ENCODE measurements around the gene GFAP.

GFAP gene

GRCh38 chr17:44903012-44903685 is 12.2 kb downstream of the GFAP start:
- in situ Hi-C loops (cut with HindIII; ENCODE audit: low sequenced_read_pairs), result no loop called here

DNA sequence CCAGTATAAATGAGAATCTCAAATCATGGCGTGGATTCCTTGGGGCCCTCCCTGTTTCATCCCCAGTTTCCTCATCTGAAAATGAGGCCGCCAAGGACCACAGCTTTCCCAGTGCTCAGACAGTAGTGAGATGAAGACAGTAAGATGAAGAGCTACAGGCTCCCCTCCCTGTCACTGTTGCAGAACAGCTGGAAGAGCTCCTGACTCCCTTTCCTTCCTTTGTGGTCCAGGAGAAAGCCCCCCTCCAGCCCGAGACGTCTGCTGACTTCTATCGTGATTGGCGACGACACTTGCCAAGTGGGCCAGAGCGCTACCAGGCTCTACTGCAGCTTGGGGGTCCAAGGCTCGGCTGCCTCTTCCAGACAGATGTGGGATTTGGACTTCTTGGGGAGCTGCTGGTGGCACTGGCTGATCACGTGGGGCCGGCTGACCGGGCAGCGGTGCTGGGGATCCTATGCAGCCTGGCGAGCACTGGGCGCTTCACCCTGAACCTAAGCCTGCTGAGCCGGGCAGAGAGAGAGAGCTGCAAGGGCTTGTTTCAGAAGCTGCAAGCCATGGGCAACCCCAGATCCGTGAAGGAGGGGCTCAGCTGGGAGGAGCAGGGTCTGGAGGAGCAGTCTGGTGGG is 13.1 kb downstream of the GFAP start:
- in situ Hi-C loops (cut with HindIII; ENCODE audit: low sequenced_read_pairs), result no loop called here

DNA sequence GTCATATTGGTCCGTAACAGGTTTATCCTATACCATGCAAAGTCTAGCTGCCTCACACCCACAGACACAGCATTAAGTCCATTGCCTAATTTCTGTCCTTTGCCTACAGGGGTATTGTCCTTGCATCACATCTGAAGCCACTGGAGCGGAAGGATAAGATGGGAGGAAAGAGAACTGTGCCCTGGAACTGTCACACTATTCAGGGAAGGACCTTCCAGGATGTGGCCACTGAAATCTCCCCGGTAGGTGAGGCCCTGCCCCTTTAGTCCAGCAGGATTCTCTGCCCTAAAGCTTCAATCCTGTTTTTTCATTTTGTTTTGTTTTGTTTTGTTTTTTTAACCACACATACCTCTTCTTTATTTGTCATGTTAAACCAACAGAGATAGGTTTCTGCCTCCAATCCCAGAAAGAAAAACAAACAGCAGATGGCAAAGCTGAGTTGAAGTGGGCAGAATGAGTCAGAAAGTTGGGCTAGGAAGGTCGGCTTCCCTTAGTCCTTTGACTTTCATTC is 13.8 kb downstream of the GFAP start:
- in situ Hi-C loops (cut with HindIII; ENCODE audit: low sequenced_read_pairs), result no loop called here

- in situ Hi-C loops (cut with HindIII; ENCODE audit: low sequenced_read_pairs), result no loop called here
Observed at GRCh38 chr17:44900894-44901293, 14.4 kb downstream of the GFAP start.

DNA sequence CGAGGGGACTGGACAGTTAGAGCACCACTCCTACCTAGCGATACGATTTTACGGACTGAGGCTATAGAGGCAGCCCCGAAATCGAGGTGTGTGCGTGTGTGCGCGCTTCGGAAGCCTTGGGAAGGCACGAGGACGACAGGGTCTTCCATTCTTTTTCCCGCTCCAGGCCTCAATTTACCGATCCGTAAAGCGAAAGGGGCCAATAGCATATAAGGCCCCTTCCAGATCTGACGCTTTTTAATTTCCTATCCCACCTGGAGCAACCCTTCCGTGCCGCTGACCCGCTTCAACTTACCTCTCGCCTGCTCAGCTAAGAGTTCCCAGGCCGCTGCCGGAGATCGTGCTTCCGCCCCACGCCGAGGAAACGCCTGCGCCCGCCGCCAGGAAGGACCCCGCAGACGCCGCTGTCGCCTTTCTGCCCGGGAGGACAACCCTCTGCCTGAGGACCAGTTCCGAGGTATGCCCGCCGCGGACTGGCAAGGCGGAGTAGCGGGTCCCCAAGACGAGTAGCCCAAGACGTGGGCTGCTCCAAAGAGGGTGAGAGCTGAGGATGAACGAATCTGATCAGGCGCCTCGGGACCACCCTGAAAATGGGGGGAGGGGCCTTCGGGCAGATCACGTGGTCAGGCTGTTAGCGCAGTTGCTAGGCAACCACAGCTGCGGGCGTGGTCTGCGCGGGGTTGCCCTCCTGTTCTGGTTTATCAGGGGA is 16.1 kb downstream of the GFAP start, which contains the start of gene EFTUD2:
EFTUD2 (minus strand) TSS at position 372 of the 709 bp plus-strand sequence. CDS start 4,924 bp downstream, outside the sequence.
- in situ Hi-C loops (cut with HindIII; ENCODE audit: low sequenced_read_pairs), result no loop called here

DNA sequence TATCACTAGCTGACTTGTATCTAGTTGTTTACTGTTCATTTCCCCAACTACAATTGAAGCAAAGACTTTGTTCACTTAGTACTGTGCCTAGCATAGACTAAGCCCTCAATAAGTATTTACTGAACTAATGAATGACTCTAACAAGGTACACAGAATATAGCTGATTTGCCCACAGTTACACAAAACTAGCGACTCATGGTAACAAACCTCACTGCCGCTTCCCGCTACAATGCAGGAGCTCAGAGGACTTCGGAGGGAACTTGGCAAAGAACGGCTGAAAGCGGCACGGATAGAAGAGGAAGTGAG is 16.6 kb downstream of the GFAP start:
- in situ Hi-C loops (cut with HindIII; ENCODE audit: low sequenced_read_pairs), result no loop called here

- in situ Hi-C loops (cut with HindIII; ENCODE audit: low sequenced_read_pairs), result no loop called here
Observed at GRCh38 chr17:44894642-44895041, 20.7 kb downstream of the GFAP start.

DNA sequence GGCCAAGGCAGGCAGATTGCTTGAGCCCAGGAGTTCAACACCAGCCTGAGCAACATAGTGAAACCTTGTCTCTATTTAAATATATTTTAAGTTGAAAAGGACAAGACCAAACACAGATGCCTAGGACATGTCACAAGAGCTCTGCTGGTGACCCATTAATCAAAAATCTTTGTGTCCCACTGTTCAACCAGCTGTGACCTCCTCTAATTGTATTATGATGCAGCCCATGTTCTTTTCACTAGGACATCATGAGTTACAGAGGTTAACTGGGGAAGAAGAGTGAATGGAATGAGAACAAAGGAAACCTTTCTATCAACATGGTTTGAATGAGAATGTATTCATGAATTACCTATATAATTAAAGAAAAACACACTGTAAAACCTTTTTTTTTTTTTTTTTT is 23.1 kb downstream of the GFAP start:
- in situ Hi-C loops (cut with HindIII; ENCODE audit: low sequenced_read_pairs), result no loop called here

DNA sequence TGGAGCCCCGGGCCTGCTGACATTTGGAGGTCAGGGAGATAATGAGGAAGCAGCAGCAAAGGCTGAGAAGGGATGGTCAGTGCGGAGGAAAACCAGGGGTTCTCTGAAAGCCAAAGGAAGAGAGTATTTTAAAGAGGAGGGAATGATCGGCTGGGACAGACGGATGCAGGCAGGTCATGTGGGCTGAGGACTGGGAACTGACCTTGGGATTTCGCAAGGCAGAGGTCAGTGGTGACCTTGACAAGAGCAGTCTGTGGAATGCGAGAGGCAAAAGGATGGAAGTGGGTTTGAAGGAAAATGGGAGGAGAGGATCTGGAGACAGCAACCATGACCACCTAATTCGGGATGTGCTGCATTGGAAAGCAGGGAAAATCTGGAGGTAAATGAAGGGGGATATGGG is 26.3 kb downstream of the GFAP start:
- in situ Hi-C loops (cut with HindIII; ENCODE audit: low sequenced_read_pairs), result no loop called here

DNA sequence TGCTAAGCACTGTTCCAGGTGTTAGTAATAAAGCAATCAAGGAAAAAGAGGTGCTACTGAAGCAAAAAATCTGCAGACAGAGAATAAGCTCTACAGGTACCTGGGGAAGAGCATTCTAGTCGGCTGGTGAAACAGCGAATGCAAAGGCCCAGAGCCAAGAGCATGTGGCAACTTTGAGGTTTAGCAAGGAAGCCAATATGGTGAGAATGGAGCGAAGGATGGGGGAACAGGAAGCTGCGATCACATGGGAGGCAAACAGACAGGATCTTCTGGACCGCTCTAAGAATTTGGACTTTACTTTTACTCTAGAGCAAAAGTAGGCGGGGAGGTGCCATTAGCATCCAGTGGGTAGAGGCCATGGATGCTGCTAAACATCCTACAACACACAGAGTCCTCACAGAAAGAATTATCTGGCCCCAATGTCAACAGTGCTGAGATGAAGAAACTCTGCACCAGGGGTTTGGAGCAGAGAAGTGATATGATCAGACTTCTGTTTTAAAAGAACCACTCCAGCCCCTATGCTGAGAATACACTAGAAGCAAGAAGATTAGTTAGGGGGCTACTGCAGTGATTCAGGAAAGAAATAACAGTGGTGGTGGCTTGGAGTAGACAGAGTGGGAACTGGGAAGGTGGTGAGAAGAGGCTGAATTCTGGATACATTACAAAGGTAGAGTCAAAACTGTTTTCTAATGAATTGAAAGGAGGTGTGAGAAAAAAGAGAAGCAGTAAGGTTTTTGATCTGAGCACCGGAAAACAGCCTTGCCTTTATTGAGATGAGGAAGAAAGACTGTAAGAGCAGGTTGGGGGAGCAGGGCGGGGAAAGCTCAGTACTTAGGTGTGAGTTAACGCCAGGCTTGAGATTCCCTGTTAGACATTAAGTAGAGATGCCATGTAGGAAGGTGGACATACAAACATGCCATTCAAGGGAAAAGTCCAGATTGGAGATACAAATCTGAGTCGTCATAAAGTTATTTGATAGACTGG is 27.0 kb downstream of the GFAP start:
- in situ Hi-C loops (cut with HindIII; ENCODE audit: low sequenced_read_pairs), result no loop called here

GRCh38 chr17:44887016-44887415 is 28.3 kb downstream of the GFAP start:
- in situ Hi-C loops (cut with HindIII; ENCODE audit: low sequenced_read_pairs), result no loop called here

DNA sequence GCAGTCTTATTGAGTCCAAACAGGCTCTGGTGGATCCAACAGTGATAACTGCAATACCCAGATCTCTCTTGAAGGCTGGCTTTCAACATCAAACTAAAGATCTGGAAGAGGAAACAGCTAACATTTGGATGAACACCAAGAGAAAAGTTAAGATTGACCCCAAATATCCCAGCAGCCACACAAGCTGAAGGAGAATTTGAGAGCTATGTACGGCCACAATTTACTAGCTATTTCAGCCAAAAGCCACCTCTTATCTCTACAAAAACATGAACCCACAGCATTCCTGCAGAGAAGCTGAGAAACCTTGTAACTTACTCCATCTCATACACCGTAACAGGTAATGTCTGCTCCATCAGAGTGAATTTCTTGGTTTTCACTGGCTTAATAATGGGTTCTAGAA is 30.4 kb downstream of the GFAP start:
- in situ Hi-C loops (cut with HindIII; ENCODE audit: low sequenced_read_pairs), result no loop called here

GRCh38 chr17:44881145-44881544 is 34.2 kb downstream of the GFAP start:
- in situ Hi-C loops (cut with HindIII; ENCODE audit: low sequenced_read_pairs), result no loop called here

DNA sequence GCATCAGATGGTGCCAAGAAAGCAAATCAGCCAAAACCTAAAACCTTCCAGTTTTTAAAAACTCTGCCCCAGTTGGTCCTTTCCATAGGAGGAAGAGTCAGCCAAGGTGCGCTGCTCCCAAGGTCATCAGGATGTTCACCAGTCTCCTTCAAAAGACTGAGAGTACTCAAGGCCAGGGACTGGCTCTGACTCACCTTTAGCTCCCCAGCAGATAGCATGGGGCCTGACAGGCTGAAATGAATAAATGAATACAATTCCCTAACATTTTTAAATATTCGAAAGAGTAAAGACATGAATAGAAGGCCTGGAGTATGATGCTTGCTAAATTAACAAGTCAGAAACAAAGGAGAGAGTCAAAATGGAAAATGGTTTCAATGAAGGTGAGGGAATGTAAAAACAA is 35.2 kb downstream of the GFAP start:
- in situ Hi-C loops (cut with HindIII; ENCODE audit: low sequenced_read_pairs), result no loop called here

DNA sequence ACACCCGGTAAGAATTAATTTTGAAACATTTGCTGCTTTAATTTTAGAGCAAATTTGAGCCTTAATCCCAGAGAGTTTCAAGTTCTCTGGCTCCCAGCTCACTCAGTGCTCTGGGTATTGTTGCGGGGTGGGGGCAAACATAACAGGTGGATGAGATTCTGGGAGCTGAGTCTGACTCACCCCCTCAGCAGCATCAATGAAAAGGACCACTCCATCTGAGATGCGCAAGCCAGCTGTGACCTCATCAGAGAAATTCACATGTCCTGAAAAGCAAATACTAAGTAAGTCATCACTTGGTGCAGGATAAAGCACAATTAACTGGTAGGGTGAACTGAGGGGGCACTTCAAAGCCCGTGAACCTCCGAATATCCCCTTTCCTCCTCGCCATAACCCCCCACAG is 35.9 kb downstream of the GFAP start:
- in situ Hi-C loops (cut with HindIII; ENCODE audit: low sequenced_read_pairs), result no loop called here

GRCh38 chr17:44878627-44879221 is 36.6 kb downstream of the GFAP start:
- in situ Hi-C loops (cut with HindIII; ENCODE audit: low sequenced_read_pairs), result no loop called here

DNA sequence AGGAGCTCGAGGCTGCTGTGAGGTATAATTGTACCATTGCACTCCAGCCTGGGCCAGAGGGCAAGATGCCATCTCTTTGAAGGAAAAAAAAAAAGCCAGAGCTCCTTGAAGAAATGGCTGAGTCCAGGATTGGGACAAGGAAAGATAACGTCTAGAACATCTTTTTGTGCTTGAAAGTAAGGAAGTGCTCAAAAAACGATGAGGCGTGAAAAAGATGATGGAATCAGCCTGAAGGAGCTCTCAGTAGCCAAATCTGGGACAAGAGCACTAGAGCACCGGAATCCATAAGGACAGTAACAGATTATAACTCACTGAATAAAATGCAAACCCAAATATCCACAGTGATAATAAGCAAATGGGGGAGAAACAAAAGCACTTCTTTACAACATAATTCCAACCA is 38.2 kb downstream of the GFAP start:
- in situ Hi-C loops (cut with HindIII; ENCODE audit: low sequenced_read_pairs), result no loop called here

GRCh38 chr17:44875761-44876160 is 39.5 kb downstream of the GFAP start:
- in situ Hi-C loops (cut with HindIII; ENCODE audit: low sequenced_read_pairs), result no loop called here

- in situ Hi-C loops (cut with HindIII; ENCODE audit: low sequenced_read_pairs), result no loop called here
Observed at GRCh38 chr17:44872131-44872768, 43.0 kb downstream of the GFAP start.

DNA sequence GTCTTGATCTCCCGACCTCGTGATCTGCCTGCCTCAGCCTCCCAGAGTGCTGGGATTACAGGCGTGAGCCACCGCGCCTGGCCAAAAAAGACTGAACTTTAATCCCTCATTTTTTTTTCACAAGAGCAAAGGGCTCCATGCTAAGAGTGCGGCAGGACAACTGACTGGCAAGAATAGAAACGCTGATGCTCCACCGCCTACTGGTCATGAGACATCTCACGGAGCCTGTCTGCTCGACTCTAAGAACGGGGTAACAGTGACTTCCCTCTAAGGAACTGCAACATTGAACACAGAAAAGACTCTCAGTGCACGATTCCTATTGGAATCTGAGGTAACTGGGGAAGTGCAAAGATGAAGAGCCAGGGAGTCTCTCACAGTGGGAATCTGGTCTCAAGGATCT is 43.7 kb downstream of the GFAP start:
- in situ Hi-C loops (cut with HindIII; ENCODE audit: low sequenced_read_pairs), result no loop called here
